T-helper 2 cell (primary cell): ENCODE measurements around the gene CD70.
"Not testable (repeated sequence)": the region's sequence is repeated elsewhere in the genome, so short reads cannot be mapped to it uniquely, and the experiment has no call there.

Experiments
- DNase-seq, 5 experiments: peaks; one replicate each; pipeline versions ENCODE4 v3.0.0 to v3.0.0-alpha.2; 2012 to 2022
- total RNA-seq, 2 donors: gene quantifications; one replicate each; lab custom pipeline; 2026; lab: John Stamatoyannopoulos, UW

CD70 gene, protein sequence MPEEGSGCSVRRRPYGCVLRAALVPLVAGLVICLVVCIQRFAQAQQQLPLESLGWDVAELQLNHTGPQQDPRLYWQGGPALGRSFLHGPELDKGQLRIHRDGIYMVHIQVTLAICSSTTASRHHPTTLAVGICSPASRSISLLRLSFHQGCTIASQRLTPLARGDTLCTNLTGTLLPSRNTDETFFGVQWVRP
- total RNA-seq: 1.5 to 1.6 reads per million in 2 donors

- peak; percentile 23 to 87 (median 42) for DNase-seq
Observed at GRCh38 chr19:6590827-6591319, at the start of gene CD70. Gene CD70 (minus strand): TSS chr19:6591150. CDS start chr19:6591002, 148 bp downstream.

- not testable (repeated sequence) for DNase-seq
Observed at GRCh38 chr19:6640333-6640732, 49.4 kb upstream of the CD70 start.

- DNase-seq: peak in 1 of 5 experiments; percentile 80
Observed at GRCh38 chr19:6639439-6639838, 48.5 kb upstream of the CD70 start.

- DNase-seq: not testable (repeated sequence)
Observed at GRCh38 chr19:6633456-6633813, 42.5 kb upstream of the CD70 start.

DNA sequence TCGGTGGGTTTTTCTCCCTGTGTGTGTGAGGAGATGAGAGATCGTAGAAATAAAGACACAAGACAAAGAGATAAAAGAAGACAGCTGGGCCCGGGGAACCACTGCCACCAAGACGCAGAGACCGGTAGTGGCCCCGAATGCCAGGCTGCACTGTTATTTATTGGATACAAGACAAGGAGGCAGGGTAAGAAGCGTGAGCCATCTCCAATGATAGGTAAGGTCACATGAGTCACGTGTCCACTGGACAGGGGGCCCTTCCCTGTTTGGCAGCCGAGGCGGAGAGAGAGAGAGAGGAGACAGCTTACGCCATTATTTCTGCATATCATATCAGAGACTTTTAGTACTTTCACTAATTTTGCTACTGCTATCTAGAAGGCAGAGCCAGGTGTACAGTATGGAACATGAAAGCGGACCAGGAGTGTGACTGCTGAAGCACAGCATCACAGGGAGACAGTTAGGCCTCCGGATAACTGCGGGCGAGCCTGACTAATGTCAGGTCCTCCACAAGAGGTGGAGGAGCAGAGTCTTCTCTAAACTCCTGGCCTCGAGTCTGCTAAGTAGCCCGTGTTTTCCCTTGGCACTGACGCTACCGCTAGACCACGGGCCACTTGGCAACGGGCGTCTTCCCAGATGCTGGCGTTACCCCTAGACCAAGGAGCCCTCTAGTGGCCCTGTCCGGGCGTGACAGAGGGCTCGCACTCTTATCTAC, 42.0 kb upstream of the CD70 start:
- DNase-seq: peak in 3 of 5 experiments; percentile 8 to 42 (median 31)

DNA sequence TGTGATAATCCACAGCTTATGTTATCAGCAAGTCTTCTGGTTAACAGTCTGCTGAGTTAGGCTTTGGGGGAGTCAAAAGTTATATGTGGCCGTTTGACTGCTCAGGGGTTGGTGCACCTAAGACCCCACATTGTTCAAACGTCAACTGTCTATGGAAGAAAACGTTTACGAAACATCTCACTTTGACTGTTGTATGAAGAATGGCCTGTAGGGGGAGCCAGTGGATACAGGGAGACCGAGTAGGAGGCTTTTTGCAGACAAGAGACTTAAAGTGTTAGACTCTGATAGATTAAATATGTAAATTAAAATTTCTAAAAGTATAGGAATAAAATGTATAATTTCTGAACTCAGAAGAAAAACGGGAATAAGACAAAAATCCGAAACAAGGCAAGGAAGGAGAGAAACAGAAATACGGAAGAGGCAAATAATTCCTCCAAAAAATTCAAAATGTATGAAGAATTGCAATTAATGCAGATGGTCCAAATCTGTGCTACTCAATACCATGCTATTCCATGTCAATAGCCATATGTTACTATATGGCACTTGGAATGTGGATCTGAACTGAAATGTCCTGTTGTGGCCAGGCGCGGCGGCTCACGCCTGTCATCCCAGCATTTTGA, 41.2 kb upstream of the CD70 start:
- peak; percentile 19 to 82 (median 61) for DNase-seq

DNA sequence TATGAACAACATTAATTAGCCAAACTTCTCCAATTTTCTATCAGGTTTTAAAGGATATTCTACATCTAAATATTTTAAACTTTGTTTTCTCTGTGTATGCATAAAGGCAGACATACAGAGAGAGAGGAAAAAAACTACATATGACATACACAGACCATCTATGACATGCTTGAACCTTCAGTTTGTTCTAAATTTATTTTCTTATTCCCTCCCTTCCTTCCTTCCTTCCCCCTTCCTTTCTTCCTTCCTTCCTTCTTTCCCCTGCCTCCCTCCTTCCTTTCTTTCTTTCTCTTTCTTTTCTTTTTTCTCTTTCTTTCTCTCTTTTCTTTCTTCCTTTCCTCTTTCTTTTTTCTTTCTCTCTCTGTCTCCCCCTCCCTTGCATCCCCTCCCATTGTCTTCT, 35.8 kb upstream of the CD70 start:
- no peak for DNase-seq

DNA sequence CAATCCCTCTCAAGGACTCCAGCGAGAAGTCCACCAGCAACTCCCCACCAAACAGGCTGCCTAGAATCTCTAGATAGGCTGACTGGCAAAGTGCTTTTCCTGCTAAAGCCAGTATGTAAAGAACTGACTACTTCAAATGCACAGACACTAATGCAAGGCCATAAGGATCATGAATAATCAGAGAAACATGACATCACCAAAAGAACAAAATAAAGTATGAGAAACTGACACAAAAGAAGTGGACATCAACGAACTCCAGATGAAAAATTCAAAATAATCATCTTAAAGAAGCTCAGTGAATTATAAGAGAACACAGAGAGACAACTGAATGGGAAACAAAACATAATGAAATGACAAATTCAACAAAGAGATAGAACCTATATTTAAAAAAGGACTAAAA, 26.4 kb upstream of the CD70 start:
- DNase-seq: no peak

DNA sequence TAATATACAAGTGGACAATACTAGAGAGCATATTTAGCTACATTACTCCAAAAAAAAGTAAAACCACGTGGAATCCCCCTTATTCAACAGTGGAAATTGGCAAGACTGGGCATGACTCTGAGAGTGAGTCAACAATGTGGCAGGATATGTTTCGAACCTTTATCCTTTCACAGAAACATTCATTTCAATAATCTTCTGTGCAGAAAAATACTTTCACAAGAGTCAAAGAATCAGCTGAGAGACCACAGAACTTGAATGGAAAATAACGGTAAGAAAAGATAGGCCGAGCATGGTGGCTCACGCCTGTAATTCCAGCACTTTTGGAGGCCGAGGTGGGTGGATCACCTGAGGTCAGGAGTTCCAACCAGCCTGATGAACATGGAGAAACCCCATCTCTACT, 25.1 kb upstream of the CD70 start:
- peak in 1 of 5 experiments; percentile 82 for DNase-seq

- DNase-seq: peak in 1 of 5 experiments; percentile 83
Observed at GRCh38 chr19:6613711-6614110, 22.8 kb upstream of the CD70 start.

- DNase-seq: no peak
Observed at GRCh38 chr19:6610934-6611852, 20.2 kb upstream of the CD70 start.

DNA sequence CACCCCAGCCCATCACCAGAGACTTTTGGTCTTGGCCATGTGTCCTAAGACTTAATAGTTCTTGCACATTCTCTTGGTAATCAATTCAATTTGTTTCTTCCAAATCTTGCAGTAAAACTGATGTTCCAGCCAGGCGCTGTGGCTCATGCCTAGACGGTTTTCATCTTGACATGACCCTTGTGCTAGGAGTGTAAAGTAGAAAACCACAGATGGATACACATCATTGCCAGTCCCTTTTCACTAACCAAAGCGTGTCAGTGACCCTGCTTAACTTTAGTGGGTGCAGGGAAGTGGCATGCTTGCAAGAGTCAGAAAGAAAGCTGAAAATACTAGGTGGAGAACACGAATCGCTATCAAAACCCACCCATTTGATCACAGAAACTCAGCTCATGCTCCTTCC, 18.0 kb upstream of the CD70 start:
- peak in 1 of 5 experiments; percentile 46 for DNase-seq

DNA sequence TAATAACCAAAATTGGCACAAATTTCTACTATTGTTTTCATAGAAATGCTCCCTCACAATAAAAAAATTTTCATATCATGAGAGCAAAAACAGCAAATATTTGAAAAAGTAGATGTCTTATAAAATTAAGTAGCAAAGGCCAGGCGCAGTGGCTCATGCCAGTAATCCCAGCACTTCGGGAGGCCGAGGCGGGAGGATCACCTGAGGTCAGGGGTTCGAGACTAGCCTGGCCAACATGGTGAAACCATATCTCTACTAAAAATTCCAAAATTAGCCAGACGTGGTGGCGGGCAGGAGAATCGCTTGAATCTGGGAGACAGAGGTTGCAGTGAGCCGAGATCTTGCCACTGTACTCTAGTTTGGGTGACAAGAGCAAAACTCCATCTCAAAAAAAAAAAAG, 17.2 kb upstream of the CD70 start:
- not testable (repeated sequence) for DNase-seq

GRCh38 chr19:6606276-6607070, 15.5 kb upstream of the CD70 start:
- DNase-seq: not testable (repeated sequence)

- no peak for DNase-seq
Observed at GRCh38 chr19:6604906-6605305, 14.0 kb upstream of the CD70 start.

- peak in 1 of 5 experiments; percentile 83 for DNase-seq
Observed at GRCh38 chr19:6602729-6603114, 11.8 kb upstream of the CD70 start.

GRCh38 chr19:6601537-6602052, 10.6 kb upstream of the CD70 start:
- peak in 1 of 5 experiments; percentile 71 for DNase-seq

DNA sequence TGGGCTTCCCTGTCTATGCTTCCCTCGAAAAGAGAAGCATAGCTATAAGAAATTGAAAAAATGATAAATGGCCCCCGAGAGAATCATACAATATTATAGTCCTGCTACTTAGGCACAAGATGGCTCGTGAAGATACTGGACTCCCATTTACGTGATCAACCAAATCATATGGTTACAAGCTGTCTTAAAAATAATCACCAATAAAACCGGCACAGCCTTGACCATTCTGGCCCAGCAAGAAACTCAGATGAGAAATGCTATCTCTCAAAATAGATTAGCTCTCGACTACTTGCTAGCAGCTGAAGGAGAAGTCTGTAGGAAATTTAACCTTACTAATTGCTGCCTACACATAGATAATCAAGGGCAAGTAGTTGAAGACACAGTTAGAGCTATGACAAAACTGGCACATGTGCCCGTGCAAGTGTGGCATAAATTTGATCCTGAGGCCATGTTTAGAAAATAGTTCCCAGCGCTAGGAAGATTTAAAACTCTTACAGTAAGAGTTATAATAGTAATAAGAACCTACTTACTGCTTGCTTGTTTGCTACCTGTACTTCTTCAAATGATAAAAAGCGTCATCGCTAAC, 10.1 kb upstream of the CD70 start:
- DNase-seq: not testable (repeated sequence)

DNA sequence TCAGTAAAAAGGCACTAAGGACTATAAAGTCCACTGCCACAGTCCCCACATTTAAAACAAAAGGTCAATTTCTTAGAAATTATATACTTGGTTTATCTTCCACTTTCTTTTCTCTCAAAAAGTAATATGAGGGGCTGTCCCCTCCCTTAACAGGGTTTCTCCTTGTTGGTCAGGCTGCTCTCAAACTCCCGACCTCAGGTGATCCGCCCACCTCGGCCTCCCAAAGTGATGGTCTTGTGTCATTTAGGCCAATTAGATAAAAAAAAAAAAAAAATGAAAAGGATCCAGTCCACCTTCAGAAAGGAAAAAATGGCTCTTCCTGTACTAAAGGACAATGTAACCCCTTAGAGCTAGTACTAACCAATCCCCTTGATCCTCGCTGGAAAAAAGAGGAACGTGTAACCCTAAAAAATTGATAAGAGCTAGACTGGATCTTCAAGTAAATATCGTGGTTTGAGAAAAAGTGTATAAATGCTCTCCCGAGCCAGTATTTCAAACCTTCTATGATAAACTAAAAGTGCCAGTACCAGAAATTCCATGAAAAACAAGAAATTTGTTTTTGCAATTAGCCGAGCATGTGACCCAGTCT, 9.0 kb upstream of the CD70 start:
- DNase-seq: no peak

- DNase-seq: not testable (repeated sequence)
Observed at GRCh38 chr19:6598254-6598892, 7.4 kb upstream of the CD70 start.
